H9 (cell line): ENCODE results near the gene PERP. TPM values are rescaled to one million over a fixed set of nuclear protein-coding genes. Genes with fewer than 3 reads are reported as not detected.

Experiments used
- DNase-seq: peaks from one replicate; pipeline ENCODE4 v3.0.0-alpha.2; 2017
- H2AFZ ChIP-seq: one replicate; pipeline ENCODE4 v1.6.1; 2013; ENCODE audit warnings: mild to moderate bottlenecking, low read length, control low read depth, moderate library complexity
- H2AK5ac ChIP-seq: 2 replicates; pipeline ENCODE4 v1.6.1; 2013; ENCODE audit warnings: low read length, control low read depth, mixed read lengths; ENCODE audit not compliant: insufficient read length
- H2BK120ac ChIP-seq: one replicate; pipeline ENCODE4 v1.6.1; 2013; ENCODE audit warnings: low read depth, mild to moderate bottlenecking, low read length, control low read depth, inconsistent platforms; ENCODE audit not compliant: poor library complexity, severe bottlenecking
- H2BK12ac ChIP-seq: 2 replicates; pipeline ENCODE4 v1.6.1; 2013; ENCODE audit warnings: low read length, control low read depth, mixed read lengths, low read depth; ENCODE audit not compliant: insufficient read length
- H2BK15ac ChIP-seq: 2 replicates; pipeline ENCODE4 v1.6.1; 2013; ENCODE audit warnings: low read depth, low read length, control low read depth
- H2BK20ac ChIP-seq: one replicate; pipeline ENCODE4 v1.6.1; 2013; ENCODE audit warnings: low read depth, mild to moderate bottlenecking, low read length, control low read depth, inconsistent platforms; ENCODE audit not compliant: poor library complexity, severe bottlenecking
- H2BK5ac ChIP-seq: 2 replicates; pipeline ENCODE4 v1.6.1; 2013; ENCODE audit warnings: low read length, control low read depth, mixed read lengths; ENCODE audit not compliant: insufficient read length
- H3K14ac ChIP-seq: 2 replicates; pipeline ENCODE4 v1.6.1; 2013; ENCODE audit warnings: low read length, control low read depth; ENCODE audit not compliant: insufficient read depth
- H3K18ac ChIP-seq: 2 replicates; pipeline ENCODE4 v1.6.1; 2013; ENCODE audit warnings: low read depth, mild to moderate bottlenecking, mixed read lengths, low read length, control low read depth; ENCODE audit not compliant: insufficient read length
- H3K23ac ChIP-seq: 2 replicates; pipeline ENCODE4 v1.6.1; 2013; ENCODE audit warnings: low read length, control low read depth, mixed read lengths, low read depth; ENCODE audit not compliant: insufficient read length
- H3K23me2 ChIP-seq: 2 replicates; pipeline ENCODE4 v1.6.1; 2013; ENCODE audit warnings: low read depth, mild to moderate bottlenecking, mixed read lengths, low read length, control low read depth; ENCODE audit not compliant: insufficient read length, poor library complexity, severe bottlenecking
- H3K27ac ChIP-seq: 2 replicates; pipeline ENCODE4 v1.5.1; 2013; ENCODE audit warnings: low read length, control low read depth, mixed read lengths, low read depth; ENCODE audit not compliant: insufficient read length
- H3K27me3 ChIP-seq: 2 replicates; pipeline ENCODE4 v1.6.1; 2013; ENCODE audit warnings: low read length, control low read depth, inconsistent platforms; ENCODE audit not compliant: insufficient read depth
- H3K4ac ChIP-seq: 2 replicates; pipeline ENCODE4 v1.6.1; 2013; ENCODE audit warnings: low read depth, mild to moderate bottlenecking, control low read depth, inconsistent platforms, low read length, moderate library complexity
- H3K4me1 ChIP-seq: 2 replicates; pipeline ENCODE4 v1.6.1; 2013; ENCODE audit warnings: low read length, control low read depth, inconsistent platforms; ENCODE audit not compliant: insufficient read depth
- H3K4me2 ChIP-seq: 2 replicates; pipeline ENCODE4 v1.6.1; 2013; ENCODE audit warnings: low read length, control low read depth, mixed read lengths; ENCODE audit not compliant: insufficient read length, insufficient read depth
- H3K56ac ChIP-seq: 2 replicates; pipeline ENCODE4 v1.6.1; 2013; ENCODE audit warnings: low read depth, mild to moderate bottlenecking, mixed read lengths, low read length, control low read depth; ENCODE audit not compliant: insufficient read length
- H3K79me1 ChIP-seq: 2 replicates; pipeline ENCODE4 v1.6.1; 2013; ENCODE audit warnings: low read depth, mild to moderate bottlenecking, moderate library complexity, low read length, control low read depth, inconsistent platforms; ENCODE audit not compliant: insufficient read depth, poor library complexity, severe bottlenecking
- H3K79me2 ChIP-seq: 2 replicates; pipeline ENCODE4 v1.6.1; 2013; ENCODE audit warnings: low read length, control low read depth, inconsistent platforms; ENCODE audit not compliant: insufficient read depth
- H3K9ac ChIP-seq: 2 replicates; pipeline ENCODE4 v1.6.1; 2013; ENCODE audit warnings: low read length, control low read depth, mixed read lengths; ENCODE audit not compliant: insufficient read length; ENCODE audit errors: extremely low read depth
- H3K9me3 ChIP-seq: one replicate; pipeline ENCODE4 v1.6.1; 2013; ENCODE audit warnings: low read depth, low read length, inconsistent platforms; ENCODE audit not compliant: control insufficient read depth
- H3T11ph ChIP-seq: one replicate; pipeline ENCODE4 v1.6.1; 2013; ENCODE audit warnings: mild to moderate bottlenecking, low read length, control low read depth, inconsistent platforms
- H4K20me1 ChIP-seq: one replicate; pipeline ENCODE4 v1.6.1; 2013; ENCODE audit not compliant: control insufficient read depth, insufficient read length, insufficient read depth
- H4K5ac ChIP-seq: 2 replicates; pipeline ENCODE4 v1.6.1; 2013; ENCODE audit warnings: low read depth, mild to moderate bottlenecking, mixed read lengths, low read length, control low read depth; ENCODE audit not compliant: insufficient read length
- H4K8ac ChIP-seq: replicated peaks from 2 replicates; pipeline ENCODE4 v1.6.1; 2013; ENCODE audit warnings: low read length, control low read depth, mixed read lengths, low read depth; ENCODE audit not compliant: insufficient read length
- H4K91ac ChIP-seq: 2 replicates; pipeline ENCODE4 v1.6.1; 2013; ENCODE audit warnings: low read depth, mild to moderate bottlenecking, moderate library complexity, mixed read lengths, low read length, control low read depth; ENCODE audit not compliant: insufficient read length
- H3K27ac Mint-ChIP-seq, 3 experiments: 2 replicates in 2 of 3; 3 replicates in 1 of 3; pipeline ENCODE4 v1.8.0; 2020 to 2021; ENCODE audit warnings: mixed read lengths in 3 of 3, mild to moderate bottlenecking in 1 of 3, moderate library complexity in 1 of 3
- H3K27me3 Mint-ChIP-seq: 2 replicates; pipeline ENCODE4 v1.8.0; 2021; ENCODE audit warnings: low read depth, mild to moderate bottlenecking, moderate library complexity, mixed read lengths
- H3K36me3 Mint-ChIP-seq, 3 experiments: 2 replicates in 2 of 3; 3 replicates in 1 of 3; pipeline ENCODE4 v1.8.0; 2020 to 2021; ENCODE audit warnings: low read depth in 3 of 3, mixed read lengths in 3 of 3; ENCODE audit not compliant: insufficient read depth in 1 of 3
- H3K4me1 Mint-ChIP-seq, 2 experiments: 2 replicates each; pipeline ENCODE4 v1.8.0; 2020; ENCODE audit warnings: mixed read lengths in 2 of 2
- H3K4me3 Mint-ChIP-seq, 2 experiments: 2 replicates in 1 of 2; 3 replicates in 1 of 2; pipeline ENCODE4 v1.8.0; 2020 to 2021; ENCODE audit warnings: mild to moderate bottlenecking in 2 of 2, mixed read lengths in 2 of 2, moderate library complexity in 1 of 2
- H3K9me3 Mint-ChIP-seq, 2 experiments: 2 replicates in 1 of 2; 3 replicates in 1 of 2; pipeline ENCODE4 v1.8.0; 2020; ENCODE audit warnings: mild to moderate bottlenecking in 2 of 2, mixed read lengths in 2 of 2, moderate library complexity in 1 of 2
- CTCF ChIP-seq: fragments of 200-600 bp; sonication (generic); conservative IDR thresholded peaks from 3 replicates; pipeline ENCODE4 v1.8.0; 2021; ENCODE audit warnings: antibody characterized with exemption, mild to moderate bottlenecking
- WGBS: extraction: QIAGEN DNeasy Blood & Tissue Kit; methylation state at CpG from one replicate; pipeline ENCODE4 v1.1.7; 2013; ENCODE audit warnings: missing lambda C conversion rate, low lambda C conversion rate, mixed read lengths; ENCODE audit not compliant: insufficient read length; ENCODE audit errors: extremely low coverage; 5-methylcytosine and 5-hydroxymethylcytosine counted together
- total RNA-seq: library from RNA; stranded (reverse); gene quantifications from 2 replicates; pipeline ENCODE4 v1.2.1, GENCODE V29; 2021

PERP gene
- total RNA-seq, 1 experiment from 2014 or later = 28.7 TPM

- no peaks in the 10 kb centered on the region for H3K9me3 ChIP-seq
- H3K18ac ChIP-seq = no peak overlapping the region
- no peaks in the 10 kb centered on the region for H4K20me1 ChIP-seq
- H3K23ac ChIP-seq = no peak overlapping the region
- no peak overlapping the region for H2BK120ac ChIP-seq
- H3K27ac ChIP-seq = no peak overlapping the region
- H3K36me3 Mint-ChIP-seq = peaks cover 16 to 38% (median 37%) of the 10 kb centered on the region in 3 experiments
- no peak overlapping the region for H2BK20ac ChIP-seq
- H2AK5ac ChIP-seq = no peak overlapping the region
- peaks cover 2 to 7% of the 10 kb centered on the region in 2 experiments; a peak in 3 of 5 replicates for H3K9me3 Mint-ChIP-seq
- H3K4me1 Mint-ChIP-seq = peaks cover 9 to 11% of the 10 kb centered on the region in 2 experiments
- H3K9ac ChIP-seq = no peak overlapping the region
- no peak overlapping the region for H4K91ac ChIP-seq
- H3K56ac ChIP-seq = no peak overlapping the region
- peaks cover 4% of the 10 kb centered on the region for H3K79me1 ChIP-seq
- H3K14ac ChIP-seq = no peak overlapping the region
- H2AFZ ChIP-seq = no peak overlapping the region
- H2BK5ac ChIP-seq = no peak overlapping the region
- WGBS = no CpG with 5 or more reads among the region's 2 CpGs
- H4K8ac ChIP-seq = no peak overlapping the region
- no peaks in the 10 kb centered on the region; the same call in 1 of the 2 replicates for H3K79me2 ChIP-seq
- H3K4me1 ChIP-seq = no peaks in the 10 kb centered on the region
- H3K23me2 ChIP-seq = no peaks in the 10 kb centered on the region
- TF ChIP-seq CTCF = no peak
- no peak overlapping the region for H3K4me3 Mint-ChIP-seq
- no peak overlapping the region for H2BK15ac ChIP-seq
- H3T11ph ChIP-seq = no peak overlapping the region
- H2BK12ac ChIP-seq = no peak overlapping the region
- no peak for DNase-seq
- no peak overlapping the region for H4K5ac ChIP-seq
- no peak overlapping the region for H3K4ac ChIP-seq
- H3K27me3 ChIP-seq = no peaks in the 10 kb centered on the region
- H3K27me3 Mint-ChIP-seq = no peaks in the 10 kb centered on the region
- H3K27ac Mint-ChIP-seq = no peak overlapping the region
- H3K4me2 ChIP-seq = no peak overlapping the region
Observed at GRCh38 chr6:138098306-138098705, 8.9 kb downstream of the PERP start.
